GM10266 (cell line): ENCODE measurements around the gene SORCS2.

Experiments used
- DNase-seq: peaks from one replicate; pipeline ENCODE4 v3.0.0; 2012; ENCODE audit errors: extremely low spot score
- CTCF ChIP-seq: IDR thresholded peaks from 2 replicates; pipeline ENCODE4 v1.5.1; 2012; ENCODE audit warnings: mild to moderate bottlenecking, low read depth; ENCODE audit not compliant: control insufficient read depth, insufficient read depth; ENCODE audit errors: missing control alignments

SORCS2 gene

GRCh38 chr4:7705062-7705461 is 512.7 kb downstream of the SORCS2 start:
- TF ChIP-seq CTCF = no peak
- DNase-seq = no peak

DNA sequence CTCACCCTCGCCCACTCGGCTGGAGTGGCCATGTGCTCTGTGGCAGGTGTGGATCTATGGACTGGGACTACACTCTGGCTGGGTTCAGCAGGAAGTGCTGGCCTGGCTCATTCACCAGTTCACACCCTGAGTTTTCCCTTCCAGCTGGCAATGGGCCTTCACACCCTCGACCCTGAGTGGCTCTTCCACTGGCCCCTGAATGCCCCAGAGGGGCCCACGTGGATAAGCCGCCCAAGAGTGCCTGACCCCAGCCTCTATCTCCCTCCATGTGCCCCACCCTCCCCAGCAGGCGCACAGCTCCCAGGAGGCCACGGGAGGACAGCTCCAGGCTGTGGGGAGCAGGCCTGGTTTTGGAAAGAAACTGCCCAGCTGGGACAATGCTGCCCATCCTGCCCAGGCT is 513.3 kb downstream of the SORCS2 start:
- no peak for TF ChIP-seq CTCF

GRCh38 chr4:7708238-7708637 is 515.9 kb downstream of the SORCS2 start:
- no peak for TF ChIP-seq CTCF
- no peak for DNase-seq

More for the DNA sequence above, 513.3 kb downstream of the SORCS2 start:
- DNase-seq = no peak

- no peak for DNase-seq
- TF ChIP-seq CTCF = no peak
These were observed 516.6 kb downstream of the SORCS2 start for GRCh38 chr4:7708981-7709380.

- no peak for DNase-seq
- no peak for TF ChIP-seq CTCF
These were observed 517.1 kb downstream of the SORCS2 start for GRCh38 chr4:7709431-7709830.

- no peak for TF ChIP-seq CTCF
- no peak for DNase-seq
These were observed 517.8 kb downstream of the SORCS2 start for GRCh38 chr4:7710126-7710525.

DNA sequence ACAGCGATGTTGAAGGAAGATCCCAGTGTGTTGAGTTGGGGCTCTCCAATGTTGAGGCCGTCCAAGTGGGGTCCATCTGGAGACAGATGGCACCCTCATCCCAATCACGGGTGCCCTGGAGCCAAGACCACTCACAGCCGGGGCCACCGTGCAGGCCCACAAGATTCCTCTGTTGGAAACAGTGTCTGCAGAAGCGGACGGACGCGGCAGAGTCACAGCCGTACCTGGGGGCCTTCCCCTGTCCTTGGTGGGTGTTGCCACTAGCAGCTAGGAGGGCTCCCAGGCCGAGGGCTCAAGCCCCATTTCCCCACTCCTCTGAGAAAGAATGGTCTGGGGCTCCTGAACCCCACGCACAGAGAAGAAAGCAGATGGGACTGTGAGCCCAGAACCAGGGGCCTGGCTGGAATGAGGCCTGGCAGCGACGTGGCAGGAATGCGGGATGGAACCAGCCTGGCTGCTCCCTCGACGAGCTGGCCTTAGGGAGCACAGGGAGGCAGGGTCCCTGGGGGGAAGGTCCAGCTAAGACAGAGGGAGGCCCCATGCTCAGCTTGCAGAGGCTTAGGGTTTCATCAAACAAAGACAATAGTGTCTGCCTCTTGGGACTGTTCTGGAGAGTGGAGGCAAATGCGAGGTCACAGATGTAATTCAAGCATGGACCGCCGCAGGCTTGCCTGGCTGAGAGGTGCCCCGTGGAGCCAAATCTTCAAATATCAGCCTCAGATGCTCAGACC is 518.4 kb downstream of the SORCS2 start:
- no peak for DNase-seq
- TF ChIP-seq CTCF = no peak
